Measurements from ENCODE around the gene CAMK1.
A peak's percentile ranks its signal among the peaks of the same experiment; 100 is the strongest.

CAMK1 gene

GRCh38 chr3:9747267-9747666 is 22.5 kb downstream of the CAMK1 start:
- Mint-ChIP-seq H3K4me3 (no peak overlapping the region), H3K36me3 (ENCODE audit: low read depth) (peaks cover 100% of the 10 kb centered on the region), H3K9me3 (no peaks in the 10 kb centered on the region), H3K27ac (peak overlapping the region; percentile 29), H3K4me1 (ENCODE audit: low read depth) (peaks cover 44% of the 10 kb centered on the region), H3K27me3 (no peaks in the 10 kb centered on the region)
- DNase-seq, result no peak

GRCh38 chr3:9746330-9746729 is 23.4 kb downstream of the CAMK1 start:
- no peak overlapping the region for H3K4me3 Mint-ChIP-seq
- H3K9me3 Mint-ChIP-seq, result no peaks in the 10 kb centered on the region
- H3K27me3 Mint-ChIP-seq, result no peaks in the 10 kb centered on the region
- H3K27ac Mint-ChIP-seq, result peak overlapping the region; percentile 84
- DNase-seq, result no peak
- peaks cover 34% of the 10 kb centered on the region for H3K4me1 Mint-ChIP-seq (ENCODE audit: low read depth)
- peaks cover 100% of the 10 kb centered on the region for H3K36me3 Mint-ChIP-seq (ENCODE audit: low read depth)

GRCh38 chr3:9745521-9745920 is 24.2 kb downstream of the CAMK1 start:
- DNase-seq, result no peak
- Mint-ChIP-seq H3K9me3 (no peaks in the 10 kb centered on the region), H3K27ac (peak overlapping the region; percentile 84), H3K4me3 (no peak overlapping the region), H3K27me3 (no peaks in the 10 kb centered on the region), H3K36me3 (ENCODE audit: low read depth) (peaks cover 100% of the 10 kb centered on the region), H3K4me1 (ENCODE audit: low read depth) (peaks cover 27% of the 10 kb centered on the region)

- Mint-ChIP-seq H3K36me3 (ENCODE audit: low read depth) (peaks cover 100% of the 10 kb centered on the region), H3K4me1 (ENCODE audit: low read depth) (peaks cover 18% of the 10 kb centered on the region)
These were observed 25.6 kb downstream of the CAMK1 start for GRCh38 chr3:9744162-9744561.

GRCh38 chr3:9743548-9743947 is 26.2 kb downstream of the CAMK1 start:
- Mint-ChIP-seq H3K27me3 (no peaks in the 10 kb centered on the region), H3K36me3 (ENCODE audit: low read depth) (peaks cover 100% of the 10 kb centered on the region), H3K9me3 (no peaks in the 10 kb centered on the region), H3K4me1 (ENCODE audit: low read depth) (peaks cover 15% of the 10 kb centered on the region), H3K4me3 (no peak overlapping the region), H3K27ac (no peak overlapping the region)
- no peak for DNase-seq

More at GRCh38 chr3:9744162-9744561, 25.6 kb downstream of the CAMK1 start:
- no peaks in the 10 kb centered on the region for H3K27me3 Mint-ChIP-seq
- H3K27ac Mint-ChIP-seq, result no peak overlapping the region
- no peaks in the 10 kb centered on the region for H3K9me3 Mint-ChIP-seq
- no peak for DNase-seq
- H3K4me3 Mint-ChIP-seq, result no peak overlapping the region

- DNase-seq, result no peak
- no peaks in the 10 kb centered on the region for H3K27me3 Mint-ChIP-seq
- H3K27ac Mint-ChIP-seq, result no peak overlapping the region
- H3K9me3 Mint-ChIP-seq, result no peaks in the 10 kb centered on the region
- no peak overlapping the region for H3K4me3 Mint-ChIP-seq
- H3K36me3 Mint-ChIP-seq (ENCODE audit: low read depth), result peaks cover 100% of the 10 kb centered on the region
- peaks cover 15% of the 10 kb centered on the region for H3K4me1 Mint-ChIP-seq (ENCODE audit: low read depth)
These were observed 27.2 kb downstream of the CAMK1 start for GRCh38 chr3:9742560-9742959.

GRCh38 chr3:9739181-9739580 is 30.6 kb downstream of the CAMK1 start:
- H3K36me3 Mint-ChIP-seq (ENCODE audit: low read depth), result peaks cover 98% of the 10 kb centered on the region
- peaks cover 29% of the 10 kb centered on the region for H3K4me1 Mint-ChIP-seq (ENCODE audit: low read depth)
- DNase-seq, result no peak
- no peaks in the 10 kb centered on the region for H3K27me3 Mint-ChIP-seq
- H3K9me3 Mint-ChIP-seq, result no peaks in the 10 kb centered on the region
- no peak overlapping the region for H3K4me3 Mint-ChIP-seq
- no peak overlapping the region for H3K27ac Mint-ChIP-seq

GRCh38 chr3:9736831-9737230 is 32.9 kb downstream of the CAMK1 start:
- Mint-ChIP-seq H3K4me1 (ENCODE audit: low read depth) (peaks cover 48% of the 10 kb centered on the region), H3K36me3 (ENCODE audit: low read depth) (peaks cover 96% of the 10 kb centered on the region), H3K9me3 (no peaks in the 10 kb centered on the region), H3K4me3 (no peak overlapping the region), H3K27me3 (no peaks in the 10 kb centered on the region), H3K27ac (peak overlapping the region; percentile 83)
- no peak for DNase-seq

GRCh38 chr3:9732740-9733115 is 37.0 kb downstream of the CAMK1 start:
- Mint-ChIP-seq H3K9me3 (no peaks in the 10 kb centered on the region), H3K4me3 (peak overlapping the region; percentile 97), H3K4me1 (ENCODE audit: low read depth) (peaks cover 72% of the 10 kb centered on the region), H3K36me3 (ENCODE audit: low read depth) (peaks cover 57% of the 10 kb centered on the region), H3K27ac (peak overlapping the region; percentile 96), H3K27me3 (no peaks in the 10 kb centered on the region)
- no peak for DNase-seq

- Mint-ChIP-seq H3K4me3 (peak overlapping the region; percentile 97), H3K27ac (peak overlapping the region; percentile 96), H3K27me3 (no peaks in the 10 kb centered on the region), H3K9me3 (no peaks in the 10 kb centered on the region), H3K36me3 (ENCODE audit: low read depth) (peaks cover 52% of the 10 kb centered on the region), H3K4me1 (ENCODE audit: low read depth) (peaks cover 75% of the 10 kb centered on the region)
- DNase-seq, result peak; percentile 63
These were observed 37.5 kb downstream of the CAMK1 start for GRCh38 chr3:9732080-9732739.

- Mint-ChIP-seq H3K27ac (peak within 1 kb of the TSS; percentile 99), H3K4me1 (ENCODE audit: low read depth) (peaks cover 75% of the 10 kb centered on the region), H3K4me3 (peak within 1 kb of the TSS; percentile 97), H3K9me3 (no peaks in the 10 kb centered on the region), H3K27me3 (no peaks in the 10 kb centered on the region), H3K36me3 (ENCODE audit: low read depth) (peaks cover 44% of the 10 kb centered on the region)
- peak; percentile 99 for DNase-seq
These were observed 38.3 kb downstream of the CAMK1 start, which contains the start of gene BRPF1 for GRCh38 chr3:9731206-9732079. Gene BRPF1 (plus strand): TSS chr3:9731735. CDS start chr3:9734141, 2,406 bp downstream.

GRCh38 chr3:9730657-9731205 is 39.0 kb downstream of the CAMK1 start:
- H3K9me3 Mint-ChIP-seq, result no peaks in the 10 kb centered on the region
- DNase-seq, result no peak
- peak overlapping the region; percentile 95 for H3K27ac Mint-ChIP-seq
- H3K4me1 Mint-ChIP-seq (ENCODE audit: low read depth), result peaks cover 73% of the 10 kb centered on the region
- peak overlapping the region; percentile 97 for H3K4me3 Mint-ChIP-seq
- no peaks in the 10 kb centered on the region for H3K27me3 Mint-ChIP-seq
- H3K36me3 Mint-ChIP-seq (ENCODE audit: low read depth), result peaks cover 39% of the 10 kb centered on the region

- Mint-ChIP-seq H3K4me3 (no peak overlapping the region), H3K4me1 (ENCODE audit: low read depth) (peaks cover 60% of the 10 kb centered on the region), H3K9me3 (no peaks in the 10 kb centered on the region), H3K27me3 (no peaks in the 10 kb centered on the region), H3K36me3 (ENCODE audit: low read depth) (peaks cover 26% of the 10 kb centered on the region), H3K27ac (no peak overlapping the region)
- DNase-seq, result no peak
These were observed 40.3 kb downstream of the CAMK1 start for GRCh38 chr3:9729419-9729818.

GRCh38 chr3:9727743-9728142 is 42.0 kb downstream of the CAMK1 start:
- H3K4me1 Mint-ChIP-seq (ENCODE audit: low read depth), result peaks cover 43% of the 10 kb centered on the region
- H3K27ac Mint-ChIP-seq, result peak overlapping the region; percentile 74
- H3K9me3 Mint-ChIP-seq, result no peaks in the 10 kb centered on the region
- peaks cover 9% of the 10 kb centered on the region for H3K36me3 Mint-ChIP-seq (ENCODE audit: low read depth)
- no peak overlapping the region for H3K4me3 Mint-ChIP-seq
- no peaks in the 10 kb centered on the region for H3K27me3 Mint-ChIP-seq
- DNase-seq, result no peak

All from activated T-cell treated with anti-CD3 and anti-CD28 coated beads, Interleukin-2, amount 50 U/mL, for 24 hours (primary cell).